Fibroblast of skin of abdomen (primary cell): ENCODE results near the gene ANKRD13A.
"Not testable (repeated sequence)": the region's sequence is repeated elsewhere in the genome, so short reads cannot be mapped to it uniquely, and the experiment has no call there.

Experiments
- DNase-seq: peaks from one replicate; pipeline ENCODE4 v3.0.0-alpha.2; 2013

Gene ANKRD13A

DNA sequence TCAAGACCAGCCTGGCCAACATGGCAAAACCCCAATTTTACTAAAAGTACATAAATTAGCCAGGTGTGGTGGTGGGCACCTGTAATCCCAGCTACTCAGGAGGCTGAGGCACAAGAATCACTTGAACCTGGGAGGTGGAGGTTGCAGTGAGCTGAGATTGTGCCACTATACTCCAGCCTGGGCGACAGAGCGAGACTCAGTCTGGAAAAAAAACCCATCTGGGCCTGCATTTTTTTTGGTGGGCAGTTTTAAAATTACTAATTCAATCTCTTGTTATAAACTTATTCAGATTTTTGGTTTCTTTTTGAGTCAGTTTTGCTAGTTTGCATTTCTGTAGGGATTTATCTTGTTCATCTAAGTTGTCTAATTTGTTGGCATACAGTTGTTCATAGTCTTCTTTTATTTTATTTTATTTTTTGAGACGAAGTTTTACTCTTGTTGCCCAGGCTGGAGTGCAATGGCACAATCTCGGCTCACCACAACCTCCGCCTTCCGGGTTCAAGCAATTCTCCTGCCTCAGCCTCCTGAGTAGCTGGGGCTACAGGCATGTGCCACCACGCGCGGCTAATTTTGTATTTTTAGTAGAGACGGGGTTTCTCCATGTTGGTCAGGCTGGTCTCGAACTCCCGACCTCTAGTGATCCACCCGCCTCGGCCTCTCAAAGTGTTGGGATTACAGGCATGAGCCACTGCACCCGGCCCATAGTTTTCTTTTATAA lies 9.6 kb downstream of the ANKRD13A start:
- not testable (repeated sequence) for DNase-seq

DNA sequence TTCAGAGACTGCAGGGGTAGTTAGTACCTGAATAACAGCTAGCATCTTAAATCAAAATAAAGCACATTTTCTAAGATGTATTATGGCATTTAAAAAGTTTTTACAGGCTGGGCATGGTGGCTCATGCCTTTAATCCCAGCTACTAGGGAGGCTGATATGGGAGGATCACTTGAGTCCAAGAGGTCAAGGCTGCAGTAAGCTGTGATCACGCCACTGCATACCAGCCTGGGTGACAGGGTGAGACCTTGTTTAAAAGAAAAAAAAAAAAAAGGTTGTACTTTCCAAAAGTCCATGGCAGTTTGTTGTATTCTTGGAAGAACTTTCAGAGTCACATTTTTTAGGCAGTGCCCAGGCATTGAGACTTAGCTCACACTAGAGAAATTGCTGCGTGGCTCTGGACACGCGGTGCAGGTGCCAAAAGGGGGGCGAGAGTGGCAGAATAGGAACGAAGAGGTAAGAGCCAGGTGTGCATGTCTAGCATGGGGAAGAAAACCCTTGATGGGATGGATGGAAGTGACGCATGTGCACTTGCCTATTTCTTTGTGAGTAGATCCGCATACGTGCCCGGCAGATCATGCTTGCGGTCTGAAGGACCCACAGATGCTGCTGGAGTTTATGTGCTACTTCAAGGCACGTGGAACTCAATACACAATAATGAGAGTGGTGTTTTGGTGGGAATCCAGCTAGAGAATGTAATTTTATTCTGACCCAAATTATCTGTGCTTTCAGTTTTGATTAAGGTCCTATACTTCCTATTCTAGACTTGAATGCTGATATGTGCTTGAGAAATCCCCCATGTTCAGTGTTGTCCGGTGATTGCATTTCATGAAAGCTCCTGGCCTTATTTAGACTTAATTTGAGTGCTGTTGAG lies 11.9 kb downstream of the ANKRD13A start:
- no peak for DNase-seq

DNA sequence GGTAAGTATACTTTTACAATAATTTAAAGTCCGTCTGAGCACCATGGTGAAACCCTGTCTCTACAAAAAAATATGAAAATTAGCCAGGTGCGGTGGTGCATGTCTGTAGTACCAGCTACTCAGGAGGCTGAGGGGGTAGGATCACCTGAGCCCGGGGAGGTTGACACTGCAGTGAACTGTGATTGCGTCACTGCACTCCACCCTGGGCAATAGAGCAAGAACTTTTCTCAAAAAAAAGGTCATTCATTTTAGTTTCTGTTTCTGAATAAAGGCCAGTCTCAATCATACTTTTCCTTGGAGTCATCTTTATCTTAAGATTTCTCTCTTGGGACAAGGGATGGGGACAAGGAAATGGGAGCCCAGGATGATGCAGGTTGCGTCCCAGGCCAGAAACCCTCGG lies 12.9 kb downstream of the ANKRD13A start:
- no peak for DNase-seq

DNA sequence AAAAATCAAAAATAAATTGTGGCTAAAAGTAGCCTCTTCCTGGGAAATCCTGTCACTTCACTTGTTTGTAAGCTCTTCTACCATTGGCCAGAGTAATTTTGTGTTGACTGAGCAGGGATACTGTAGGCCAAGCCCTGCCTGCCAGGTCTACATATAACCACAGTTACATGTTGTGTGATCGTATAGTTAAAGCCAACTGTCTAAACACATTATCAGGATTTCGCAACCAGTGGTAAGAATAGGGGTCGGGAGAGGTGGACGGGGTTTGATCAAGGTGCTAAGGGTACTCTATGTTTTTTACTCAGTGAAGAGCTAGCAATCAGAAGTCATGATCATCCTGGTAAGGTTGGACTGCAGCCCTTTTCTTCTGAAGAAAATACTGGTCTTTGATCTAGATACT lies 13.4 kb downstream of the ANKRD13A start:
- DNase-seq: no peak

DNA sequence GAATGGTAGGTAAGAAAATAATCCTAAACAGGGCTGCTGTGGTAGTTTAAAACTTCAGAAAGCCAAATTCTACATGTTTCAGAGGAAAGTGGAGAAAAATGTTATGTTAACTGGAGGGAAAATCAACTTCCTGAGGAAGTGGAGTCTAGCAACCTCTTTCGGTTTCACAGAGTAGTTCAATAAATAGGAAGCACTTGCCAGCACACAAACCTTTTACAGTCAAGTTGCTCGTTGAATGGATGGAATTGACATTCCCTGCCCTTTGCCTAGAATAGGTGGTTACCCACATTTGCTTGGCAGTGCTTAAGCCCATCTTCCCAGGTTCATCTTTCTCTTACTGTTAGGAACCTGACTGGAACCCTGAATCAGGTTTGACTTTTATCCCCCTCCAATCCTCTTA lies 15.9 kb downstream of the ANKRD13A start:
- DNase-seq: no peak

DNA sequence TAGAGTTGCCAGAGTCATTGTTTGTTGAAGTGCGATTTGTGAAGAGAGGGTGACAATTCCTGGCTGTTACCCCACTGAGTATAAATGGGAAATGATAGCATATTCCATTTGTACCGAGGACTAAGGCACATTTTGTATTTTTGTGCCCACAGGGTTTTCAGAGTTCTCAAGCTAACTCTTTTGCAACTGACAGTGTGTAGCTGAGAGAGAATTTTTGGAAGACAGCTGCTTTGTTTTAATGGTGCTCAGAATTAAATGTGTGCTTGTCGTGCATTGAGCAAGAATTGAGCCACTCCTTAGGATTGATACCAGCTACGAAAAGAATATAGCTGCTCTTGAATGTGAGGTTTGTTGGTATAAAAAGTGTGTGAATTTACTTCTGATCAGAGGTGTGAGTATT lies 21.7 kb downstream of the ANKRD13A start:
- no peak for DNase-seq

DNA sequence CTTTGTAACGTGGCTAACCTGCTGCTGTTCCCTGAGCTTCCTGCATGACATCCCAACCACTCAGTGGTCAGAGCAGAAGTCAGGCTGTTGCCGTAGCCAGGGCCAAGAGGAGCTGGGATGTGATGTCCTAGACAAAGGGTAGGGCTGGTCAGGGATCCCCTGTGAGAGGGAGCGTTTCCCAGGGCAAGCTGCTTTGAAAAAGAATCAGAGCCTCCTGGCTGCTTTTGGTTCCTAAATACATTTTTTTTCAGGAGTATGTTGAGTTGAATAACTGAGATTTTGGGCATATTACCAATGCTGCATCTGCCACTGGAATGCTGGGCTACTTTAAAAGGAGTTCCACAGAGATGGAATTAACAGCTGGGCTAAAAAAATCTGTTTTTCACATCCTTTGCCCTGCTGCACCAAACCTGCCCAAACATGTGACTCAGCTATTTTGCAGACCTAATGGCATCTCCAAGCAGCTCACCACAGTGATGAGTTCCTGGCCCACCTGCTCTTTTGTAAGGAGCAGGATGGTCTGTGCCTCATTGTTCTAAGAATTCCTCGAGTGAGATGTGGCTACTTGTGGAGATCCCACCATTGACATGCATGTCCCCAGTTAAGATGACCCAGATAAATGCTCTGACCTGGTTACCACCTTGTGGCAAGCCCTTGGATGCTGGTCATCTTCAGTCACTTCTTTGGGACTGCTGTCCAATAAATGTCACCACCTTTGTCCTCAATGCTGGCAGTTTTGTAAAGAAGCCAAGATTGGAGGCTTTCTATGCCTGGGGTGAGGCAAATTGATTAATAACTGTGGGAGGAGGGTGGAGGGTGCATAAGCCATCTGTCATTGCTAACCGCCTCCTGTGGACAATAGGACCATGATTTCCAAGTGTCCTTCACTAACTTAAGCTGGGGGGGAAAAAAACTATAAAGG lies 24.1 kb downstream of the ANKRD13A start:
- peak; percentile 85 for DNase-seq

DNA sequence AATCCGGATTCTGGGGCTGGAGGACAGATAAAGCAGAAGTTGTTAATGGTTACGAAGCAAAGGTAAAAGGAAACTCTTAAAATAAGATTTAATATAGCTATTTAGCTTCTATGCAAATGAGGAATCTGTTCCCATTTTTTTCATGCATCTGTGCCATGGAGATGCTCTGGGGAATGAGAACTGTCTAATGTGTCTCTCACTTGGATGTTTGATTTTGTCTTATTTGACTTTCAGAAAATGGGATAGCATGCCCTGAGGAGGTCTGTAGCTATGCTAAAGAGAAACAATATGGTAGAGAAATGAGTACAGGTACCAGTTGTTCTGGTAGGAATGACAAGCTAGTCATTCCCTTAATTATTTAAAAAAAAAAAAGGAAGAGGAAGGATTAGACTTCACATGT lies 24.8 kb downstream of the ANKRD13A start:
- DNase-seq: no peak

DNA sequence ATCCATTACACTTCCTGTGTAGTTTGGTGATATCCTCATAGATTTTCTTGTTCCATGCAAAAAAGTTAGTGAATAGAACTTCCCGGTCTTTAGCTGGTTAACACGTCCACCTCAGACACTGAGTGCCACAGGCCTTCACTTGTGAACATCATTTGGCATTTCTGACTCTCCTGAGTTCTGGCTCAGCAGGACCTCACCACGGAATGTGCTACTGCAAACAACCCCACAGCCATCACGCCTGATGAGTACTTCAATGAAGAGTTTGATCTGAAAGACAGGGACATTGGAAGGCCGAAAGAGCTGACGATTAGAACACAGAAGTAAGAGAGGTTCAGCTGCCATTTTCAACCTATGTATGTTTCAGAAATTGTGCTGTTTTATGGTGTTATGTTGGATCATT lies 29.1 kb downstream of the ANKRD13A start:
- DNase-seq: no peak

DNA sequence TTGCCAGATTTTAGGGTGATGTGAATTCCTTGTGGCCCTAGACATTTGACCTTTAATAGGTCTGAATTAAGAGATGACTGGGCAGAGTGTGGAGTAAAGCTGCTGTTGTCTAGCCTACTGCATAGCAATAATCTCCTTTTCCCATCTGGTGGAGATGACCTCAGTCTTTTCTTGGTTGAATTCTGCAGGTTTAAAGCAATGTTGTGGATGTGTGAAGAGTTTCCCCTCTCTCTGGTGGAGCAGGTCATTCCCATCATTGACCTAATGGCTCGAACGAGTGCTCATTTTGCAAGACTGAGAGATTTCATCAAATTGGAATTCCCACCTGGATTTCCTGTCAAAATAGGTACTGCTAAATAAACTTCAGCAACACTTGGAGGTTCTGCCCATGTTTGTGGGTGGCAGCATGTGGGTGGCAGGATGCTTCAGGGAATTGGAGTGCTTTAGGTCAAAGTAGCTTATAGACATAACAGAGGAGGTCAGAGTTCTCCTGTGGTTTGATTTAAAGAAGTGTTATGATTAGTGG lies 30.1 kb downstream of the ANKRD13A start:
- no peak for DNase-seq

DNA sequence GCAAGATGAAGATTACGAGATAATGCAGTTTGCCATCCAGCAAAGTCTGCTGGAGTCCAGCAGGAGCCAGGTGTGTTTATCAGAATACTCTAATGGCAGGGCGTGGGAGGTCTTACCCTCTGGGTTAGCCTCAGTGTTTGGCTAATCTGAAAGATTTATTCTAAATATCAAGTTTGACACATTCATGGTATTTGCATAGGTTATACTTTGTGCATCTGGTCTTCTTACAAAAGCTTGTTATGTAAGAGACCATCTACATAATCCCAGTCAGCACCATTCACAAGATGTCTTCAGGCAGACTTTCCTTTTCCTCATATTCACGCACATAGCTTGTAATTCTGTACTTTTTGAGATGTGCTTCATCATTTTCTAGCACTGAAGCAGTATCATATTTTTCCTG lies 34.7 kb downstream of the ANKRD13A start:
- DNase-seq: no peak

DNA sequence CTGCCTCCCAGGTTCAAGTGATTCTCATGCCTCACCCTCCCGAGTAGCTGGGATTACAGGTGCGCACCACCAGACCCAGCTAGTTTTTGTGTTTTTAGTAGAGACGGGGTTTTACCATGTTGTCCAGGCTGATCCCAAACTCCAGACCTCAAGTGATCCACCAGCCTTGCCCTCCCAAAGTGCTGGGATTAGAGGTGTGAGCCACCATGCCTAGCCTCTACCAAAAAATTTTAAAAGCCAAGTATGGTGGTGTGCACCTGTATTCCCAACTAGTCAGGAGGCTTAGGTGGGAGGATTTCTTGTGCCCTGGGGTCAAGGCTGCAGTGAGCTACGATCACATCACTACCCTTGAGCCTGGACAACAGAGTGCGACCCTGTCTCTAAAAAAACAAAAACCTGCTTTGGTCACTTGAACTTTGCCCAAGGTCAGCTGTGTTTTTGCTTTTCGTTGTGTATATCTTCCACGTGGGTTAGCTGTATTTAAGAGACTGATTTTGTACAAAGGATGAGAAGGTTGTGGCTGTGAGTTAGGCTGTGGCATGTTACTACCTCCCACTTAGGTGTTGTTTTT lies 36.4 kb downstream of the ANKRD13A start:
- DNase-seq: no peak

DNA sequence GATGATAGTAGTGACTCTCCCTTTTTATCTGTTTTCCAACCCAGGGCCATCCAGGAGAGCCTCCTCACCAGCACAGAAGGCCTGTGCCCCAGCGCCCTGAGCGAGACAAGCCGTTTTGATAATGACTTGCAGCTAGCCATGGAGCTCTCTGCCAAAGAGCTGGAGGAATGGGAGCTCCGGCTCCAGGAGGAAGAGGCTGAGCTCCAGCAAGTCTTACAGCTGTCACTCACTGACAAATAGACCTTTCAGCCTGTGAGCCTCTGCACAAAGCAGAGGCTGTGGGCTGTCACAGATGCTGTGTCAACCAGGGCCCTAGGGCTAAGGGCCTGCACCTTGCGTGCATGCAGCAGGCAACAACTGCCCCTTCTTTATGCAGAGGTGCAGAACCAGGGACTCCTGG lies 38.1 kb downstream of the ANKRD13A start:
- DNase-seq: no peak

DNA sequence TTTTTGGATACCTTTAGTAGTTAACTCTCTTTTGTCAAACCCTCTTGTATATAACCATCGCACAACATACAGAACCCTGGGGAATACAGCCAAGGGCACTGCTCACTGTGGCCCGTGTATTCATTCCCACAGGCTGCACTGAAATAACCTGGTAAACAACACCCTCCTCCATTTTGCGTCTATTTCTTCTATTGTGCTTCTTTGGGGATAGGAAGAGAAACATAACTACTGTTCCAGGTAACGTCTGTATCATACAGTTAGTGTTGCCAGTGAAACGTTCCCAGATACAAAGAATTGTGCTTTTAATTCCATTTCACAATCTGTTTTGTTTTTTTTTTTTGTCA lies 39.5 kb downstream of the ANKRD13A start:
- DNase-seq: no peak

DNA sequence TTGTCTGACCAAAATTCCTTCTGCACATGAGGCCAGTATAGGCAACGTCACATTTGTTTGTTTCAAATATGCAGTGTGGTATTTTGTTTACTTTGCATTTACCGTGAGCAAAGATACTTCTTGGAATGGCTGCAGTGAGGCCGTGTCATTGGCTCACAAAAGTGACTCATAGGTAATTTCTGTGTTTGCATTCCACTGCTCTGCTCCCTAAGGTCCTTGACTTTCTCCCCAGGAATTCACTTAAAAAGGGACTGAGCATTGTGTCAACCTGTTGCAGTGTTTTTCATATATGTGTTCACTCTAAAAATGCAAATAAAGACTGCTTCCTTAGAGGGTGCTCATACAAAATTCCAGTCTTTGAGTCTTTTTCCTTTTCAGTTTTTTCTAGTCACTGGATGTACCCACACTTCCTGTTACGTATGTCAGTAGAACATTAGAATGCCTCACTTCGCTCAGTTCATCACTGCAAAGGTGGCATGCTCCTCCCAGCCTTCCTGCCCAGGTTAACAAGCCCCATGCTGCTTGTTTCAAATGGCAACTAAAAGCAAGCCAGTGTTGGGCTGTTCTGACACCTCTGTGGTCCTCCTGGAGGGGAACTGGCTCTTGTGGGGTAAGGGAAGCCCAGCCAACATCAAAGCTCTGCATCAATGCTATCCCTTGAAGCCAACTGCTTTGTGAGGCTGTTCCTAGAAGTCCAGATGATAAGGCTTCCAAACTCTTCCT lies 40.0 kb downstream of the ANKRD13A start:
- DNase-seq: peak; percentile 89

DNA sequence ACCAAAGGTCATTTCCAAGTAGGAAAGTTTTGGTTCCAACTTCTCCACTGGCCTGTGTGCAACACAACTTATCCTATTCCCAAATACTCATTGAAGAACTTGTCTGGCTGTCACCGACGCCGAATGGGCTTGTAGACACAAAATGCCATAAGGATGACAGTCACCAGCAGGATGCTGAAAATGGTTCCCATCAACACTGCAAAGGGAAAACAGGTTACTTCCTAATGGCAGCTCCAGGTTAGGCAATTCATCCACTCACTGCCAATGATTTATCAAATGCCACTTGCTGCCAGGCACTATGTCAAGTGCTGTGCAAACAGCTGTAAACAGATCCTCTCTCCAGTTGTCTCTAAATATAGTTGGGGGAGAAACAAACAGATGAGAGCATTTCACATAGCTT lies 43.0 kb downstream of the ANKRD13A start:
- DNase-seq: no peak

DNA sequence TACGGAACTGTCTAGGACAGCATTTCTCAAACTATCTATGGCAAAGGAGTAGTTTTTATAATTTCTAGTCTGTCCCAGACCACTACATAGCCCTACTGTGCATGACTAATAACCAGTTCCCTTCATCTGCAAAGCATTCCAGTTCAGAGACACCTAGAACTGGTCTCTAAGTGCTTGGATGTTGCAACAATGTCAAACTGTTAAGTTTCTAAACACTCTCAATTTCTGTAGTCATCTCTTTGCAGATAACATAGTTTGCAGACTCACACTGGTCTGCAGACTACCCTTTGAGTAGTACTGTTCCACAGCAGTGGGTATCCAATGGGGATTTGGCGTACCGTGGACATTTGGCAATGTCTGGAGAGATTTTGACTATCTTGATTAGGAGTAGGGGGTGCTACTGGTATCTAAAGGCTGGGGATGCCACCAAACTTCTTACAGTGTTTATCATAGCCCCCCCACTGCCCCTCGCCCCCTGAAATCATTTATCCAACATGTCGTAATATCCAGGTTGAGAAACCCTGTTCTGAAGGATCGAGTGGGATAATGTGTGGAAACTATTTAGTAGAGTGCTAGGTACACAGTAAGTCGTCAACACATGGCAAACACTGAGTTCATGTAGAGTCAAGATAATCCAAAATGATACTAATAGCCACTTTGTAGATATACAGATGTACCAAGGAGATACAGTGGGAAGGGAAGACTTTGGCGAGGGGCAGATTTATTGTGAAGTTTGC lies 47.4 kb downstream of the ANKRD13A start:
- no peak for DNase-seq

DNA sequence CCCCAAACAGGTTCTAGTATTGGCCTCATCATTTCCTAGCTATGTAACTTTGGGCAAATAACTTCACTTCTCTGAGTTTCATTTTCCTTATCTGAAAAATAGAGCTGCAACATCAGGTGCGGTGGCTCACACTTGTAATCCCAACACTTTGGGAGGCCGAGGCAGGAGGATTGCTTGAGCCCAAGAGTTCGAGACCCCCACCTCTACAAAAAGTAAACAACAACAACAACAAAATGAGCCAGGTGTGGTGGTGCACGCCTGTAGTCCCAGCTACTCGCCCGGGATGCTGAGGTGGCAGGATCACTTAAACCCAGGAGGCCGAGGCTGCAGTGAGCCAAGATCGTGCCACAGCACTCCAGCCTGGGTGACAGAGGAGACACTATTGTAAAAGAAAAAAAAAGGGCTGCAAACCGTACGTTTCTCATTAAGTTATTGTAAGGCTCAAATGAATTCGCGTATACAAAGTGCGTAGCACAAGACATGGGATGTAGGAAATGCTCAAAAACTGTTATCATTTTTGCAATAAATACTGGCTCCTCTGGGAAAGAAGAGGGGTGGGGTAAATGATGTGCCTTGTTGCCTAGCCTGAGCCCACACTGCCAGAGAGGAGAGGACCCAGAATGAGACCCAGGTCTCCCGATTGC lies 48.2 kb downstream of the ANKRD13A start:
- DNase-seq: no peak

DNA sequence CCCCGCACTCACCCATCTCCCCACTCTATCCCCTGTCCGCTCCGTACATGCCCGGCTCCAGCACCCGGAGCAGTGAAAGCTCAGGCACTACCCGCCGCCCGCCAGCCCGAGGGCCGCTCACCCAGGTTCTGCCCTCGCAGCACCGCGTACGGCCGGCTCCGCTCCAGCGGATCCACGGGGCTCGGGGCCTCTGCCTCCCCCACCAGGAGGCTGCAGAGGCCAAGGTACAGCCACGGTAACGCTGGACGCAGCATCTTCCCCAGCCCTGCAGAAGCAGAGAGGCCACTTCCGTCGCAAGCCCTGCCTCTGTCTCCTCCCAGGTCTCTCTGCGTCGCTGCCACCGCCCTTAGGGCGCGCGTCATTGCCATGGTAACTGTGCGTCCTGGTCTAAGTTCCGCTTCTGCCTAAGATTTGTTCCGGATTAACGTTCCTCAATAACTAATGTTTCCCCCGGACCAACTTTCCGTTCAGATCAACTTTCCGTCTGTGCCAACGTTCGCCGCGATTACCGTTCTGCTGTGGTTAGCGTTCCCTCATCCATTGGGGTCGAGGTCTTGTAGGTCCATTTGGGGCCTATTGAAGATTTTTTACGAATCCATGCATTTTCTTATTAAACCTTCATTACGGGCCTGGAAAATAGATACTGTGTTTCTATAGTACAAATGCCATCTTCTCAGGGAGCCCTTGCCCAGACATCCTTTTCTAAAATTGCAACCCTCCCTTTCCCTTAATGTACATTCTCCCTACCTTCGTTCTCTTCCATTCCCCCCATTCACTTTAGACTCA lies 49.2 kb downstream of the ANKRD13A start, which contains the start of gene C12orf76:
Gene C12orf76 (minus strand): TSS at position 281 of the 786 bp plus-strand sequence. CDS start 27 bp downstream, at position 254.
- DNase-seq: peak; percentile 96
